Motor neuron (in vitro differentiated cells): ENCODE results near the gene CSTPP1. TPM values are rescaled to one million over a fixed set of nuclear protein-coding genes. Genes with fewer than 3 reads are reported as not detected.

ENCODE experiments used
- ATAC-seq, 8 experiments: fragments of 200-7000 bp; cut with Tn5 transposase; replicated peaks in 6 of 8; 2 replicates each; pipeline ENCODE4 v1.8.0; 2021; ENCODE audit warnings: mild to moderate bottlenecking in 8 of 8, moderate library complexity in 8 of 8
- H3K27ac ChIP-seq, 2 donors: fragments of 250-450 bp; sonication (Bioruptor Pico); 2 replicates each; pipeline ENCODE4 v1.9.0; 2021; ENCODE audit warnings: antibody characterized with exemption in 2 of 2, mild to moderate bottlenecking in 2 of 2, moderate library complexity in 1 of 2
- H3K4me1 ChIP-seq, 2 donors: fragments of 250-450 bp; sonication (Bioruptor Pico); replicated peaks in 1 of 2; 2 replicates each; pipeline ENCODE4 v1.6.1; 2021; ENCODE audit warnings: antibody characterized with exemption in 2 of 2, mild to moderate bottlenecking in 2 of 2, moderate library complexity in 1 of 2
- H3K4me3 ChIP-seq, 5 donors: fragments of 250-450 bp; sonication (Bioruptor Pico); 2 replicates each; pipeline ENCODE4 v1.9.0; 2021; ENCODE audit warnings: antibody characterized with exemption in 5 of 5, mild to moderate bottlenecking in 5 of 5, moderate library complexity in 4 of 5
- WGBS, 10 experiments: fragments of 450-650 bp; shearing (Covaris generic); methylation state at CpG; one replicate each; pipeline ENCODE4 v1.0.0; 2022; 5-methylcytosine and 5-hydroxymethylcytosine counted together
- in situ Hi-C, 9 experiments: fragments of 400-800 bp; cut with MboI; loops; one replicate each; pipeline ENCODE4 v1.15.0; 2021; ENCODE audit warnings: low sequenced_read_pairs in 9 of 9, low pct_unique_long_range_greater_than_20kb in 2 of 9; ENCODE audit not compliant: unreplicated experiment in 9 of 9
- total RNA-seq, 8 experiments: library from RNA; unstranded; fragments of 300-600 nt; gene quantifications; 2 replicates each; pipeline versions ENCODE4 v1.2.3 to v1.2.4, GENCODE V29; 2022

The CSTPP1 gene
- total RNA-seq, 8 experiments from 2014 or later, result 13.2 to 65.9 (median 31.3) TPM

- in situ Hi-C loops, result no loop called here
- Histone ChIP-seq H3K4me1 (peaks cover 22 to 23% of the 10 kb centered on the region in 2 donors), H3K4me3 (no peak overlapping the region), H3K27ac (no peak overlapping the region)
- WGBS, 10 experiments, result 83 to 100% (median 94%) methylated on average over 1 to 14 of the region's 35 CpGs; no CpG with 5 or more reads in 4 of the 10 experiments
- no peak for ATAC-seq
These were observed 243.6 kb downstream of the CSTPP1 start for GRCh38 chr11:47180006-47180787.

- peaks cover 17 to 25% of the 10 kb centered on the region in 2 donors for H3K4me1 ChIP-seq
- no peak overlapping the region for H3K27ac ChIP-seq
- in situ Hi-C loops, result no loop called here
- no peak for ATAC-seq
- H3K4me3 ChIP-seq, result no peak overlapping the region
- WGBS, 10 experiments, result 60 to 80% (median 74%) methylated on average over 1 to 4 of the region's 6 CpGs; no CpG with 5 or more reads in 7 of the 10 experiments
These were observed 244.7 kb downstream of the CSTPP1 start for GRCh38 chr11:47181271-47181670.

GRCh38 chr11:47182380-47182779 lies 245.8 kb downstream of the CSTPP1 start:
- H3K4me1 ChIP-seq, result peaks cover 17 to 25% of the 10 kb centered on the region in 2 donors
- 80% methylated on average over 1 of the region's 17 CpGs; no CpG with 5 or more reads in 9 of the 10 experiments for WGBS, 10 experiments
- in situ Hi-C loops, result no loop called here
- H3K27ac ChIP-seq, result no peak overlapping the region
- H3K4me3 ChIP-seq, result no peak overlapping the region
- no peak for ATAC-seq

- ATAC-seq, result no peak
- Histone ChIP-seq H3K27ac (no peak overlapping the region), H3K4me3 (no peak overlapping the region), H3K4me1 (peaks cover 11 to 27% of the 10 kb centered on the region in 2 donors)
- in situ Hi-C loops, result no loop called here
- WGBS, 10 experiments, result 93 to 100% (median 98%) methylated on average over 1 to 4 of the region's 25 CpGs; no CpG with 5 or more reads in 6 of the 10 experiments
These were observed 246.7 kb downstream of the CSTPP1 start for GRCh38 chr11:47183031-47183856.

- no peak for ATAC-seq
- 100% methylated on average over 1 to 6 of the region's 7 CpGs; no CpG with 5 or more reads in 5 of the 10 experiments for WGBS, 10 experiments
- in situ Hi-C loops, result no loop called here
- no peak overlapping the region for H3K27ac ChIP-seq
- H3K4me3 ChIP-seq, result no peak overlapping the region
- peaks cover 11 to 30% of the 10 kb centered on the region in 2 donors for H3K4me1 ChIP-seq
These were observed 247.4 kb downstream of the CSTPP1 start for GRCh38 chr11:47183969-47184368.

GRCh38 chr11:47184711-47185304 lies 248.2 kb downstream of the CSTPP1 start:
- ATAC-seq, result peak in 6 of 8 experiments; percentile 2 to 65 (median 30)
- in situ Hi-C loops, result no loop called here
- Histone ChIP-seq H3K4me3 (no peak overlapping the region), H3K4me1 (peaks cover 11 to 30% of the 10 kb centered on the region in 2 donors), H3K27ac (no peak overlapping the region)
- WGBS, 10 experiments, result 0 to 80% (median 41%) methylated on average over 1 to 5 of the region's 13 CpGs; no CpG with 5 or more reads in 7 of the 10 experiments

GRCh38 chr11:47185305-47186075 lies 248.9 kb downstream of the CSTPP1 start:
- in situ Hi-C loops, result no loop called here
- H3K27ac ChIP-seq, result no peak overlapping the region
- peak overlapping the region; percentile 28 to 38 (median 34) for H3K4me3 ChIP-seq
- peaks cover 11 to 30% of the 10 kb centered on the region in 2 donors for H3K4me1 ChIP-seq
- peak in 7 of 8 experiments; percentile 9 to 43 (median 21) for ATAC-seq
- 0 to 40% (median 0%) methylated on average over 1 to 2 of the region's 50 CpGs; no CpG with 5 or more reads in 7 of the 10 experiments for WGBS, 10 experiments

- Histone ChIP-seq H3K27ac (no peak within 1 kb of the TSS), H3K4me1 (peaks cover 11 to 30% of the 10 kb centered on the region in 2 donors), H3K4me3 (peak within 1 kb of the TSS; percentile 28 to 38 (median 34))
- WGBS, 10 experiments, result no CpG with 5 or more reads among the region's 80 CpGs
- in situ Hi-C loops, result no loop called here
- ATAC-seq, result peak; percentile 13 to 74 (median 62)
These were observed 249.6 kb downstream of the CSTPP1 start, which contains the start of gene PACSIN3 for GRCh38 chr11:47186076-47186699. TSS of gene PACSIN3 (minus strand) at chr11:47186434. CDS start at chr11:47182727, 3,707 bp downstream.

- ATAC-seq, result peak; percentile 13 to 52 (median 38)
- 0 to 19% (median 6%) methylated on average over 1 to 27 of the region's 63 CpGs; no CpG with 5 or more reads in 2 of the 10 experiments for WGBS, 10 experiments
- peaks cover 11 to 30% of the 10 kb centered on the region in 2 donors for H3K4me1 ChIP-seq
- no peak overlapping the region for H3K27ac ChIP-seq
- in situ Hi-C loops, result no loop called here
- peak overlapping the region; percentile 28 to 38 (median 34) for H3K4me3 ChIP-seq
These were observed 250.4 kb downstream of the CSTPP1 start for GRCh38 chr11:47186700-47187695.

- Histone ChIP-seq H3K27ac (no peak overlapping the region), H3K4me1 (peaks cover 11 to 30% of the 10 kb centered on the region in 2 donors), H3K4me3 (peak overlapping the region in 1 of 5 donors; percentile 34)
- 10 to 74% (median 37%) methylated on average over 1 to 4 of the region's 5 CpGs; no CpG with 5 or more reads in 2 of the 10 experiments for WGBS, 10 experiments
- no peak for ATAC-seq
- in situ Hi-C loops, result no loop called here
These were observed 251.2 kb downstream of the CSTPP1 start for GRCh38 chr11:47187723-47188122.

GRCh38 chr11:47188259-47188658 lies 251.7 kb downstream of the CSTPP1 start:
- in situ Hi-C loops, result no loop called here
- ATAC-seq, result no peak
- H3K4me1 ChIP-seq, result peaks cover 11 to 30% of the 10 kb centered on the region in 2 donors
- H3K4me3 ChIP-seq, result no peak overlapping the region
- H3K27ac ChIP-seq, result no peak overlapping the region
- no CpG with 5 or more reads among the region's 1 CpG for WGBS, 10 experiments
